T-helper 22 cell (primary cell): ENCODE data around the gene FGF6.
"Not testable (repeated sequence)": the region's sequence is repeated elsewhere in the genome, so short reads cannot be mapped to it uniquely, and the experiment has no call there.

Experiments used
- DNase-seq: peaks from one replicate; pipeline ENCODE4 v3.0.0-alpha.2; 2020; ENCODE audit warnings: low read depth

The FGF6 gene

GRCh38 chr12:4418913-4419312 lies 26.7 kb downstream of the FGF6 start:
- no peak for DNase-seq

- no peak for DNase-seq
These were observed 27.7 kb downstream of the FGF6 start for GRCh38 chr12:4417936-4418335.

- DNase-seq: no peak
These were observed 28.2 kb downstream of the FGF6 start for GRCh38 chr12:4417455-4417854.

GRCh38 chr12:4416276-4416675 lies 29.3 kb downstream of the FGF6 start:
- DNase-seq: no peak

- DNase-seq: no peak
These were observed 33.1 kb downstream of the FGF6 start for GRCh38 chr12:4412465-4412864.

- DNase-seq: no peak
These were observed 33.6 kb downstream of the FGF6 start for GRCh38 chr12:4412056-4412455.

- no peak for DNase-seq
These were observed 38.5 kb downstream of the FGF6 start for GRCh38 chr12:4407136-4407535.

GRCh38 chr12:4404877-4405637 lies 40.6 kb downstream of the FGF6 start:
- not testable (repeated sequence) for DNase-seq

- no peak for DNase-seq
These were observed 42.6 kb downstream of the FGF6 start for GRCh38 chr12:4402996-4403395.

GRCh38 chr12:4401117-4401516 lies 44.5 kb downstream of the FGF6 start:
- DNase-seq: no peak

- DNase-seq: no peak
These were observed 49.8 kb downstream of the FGF6 start for GRCh38 chr12:4395818-4396217.

- no peak for DNase-seq
These were observed 52.4 kb downstream of the FGF6 start for GRCh38 chr12:4393211-4393610.

- no peak for DNase-seq
These were observed 53.3 kb downstream of the FGF6 start for GRCh38 chr12:4392223-4392742.

GRCh38 chr12:4388662-4389061 lies 57.0 kb downstream of the FGF6 start:
- DNase-seq: no peak

- no peak for DNase-seq
These were observed 57.6 kb downstream of the FGF6 start for GRCh38 chr12:4388032-4388431.

- DNase-seq: no peak
These were observed 58.0 kb downstream of the FGF6 start for GRCh38 chr12:4387607-4388006.

GRCh38 chr12:4386801-4387200 lies 58.8 kb downstream of the FGF6 start:
- no peak for DNase-seq
